ENCODE results near the gene MAGEF1.

The MAGEF1 gene

GRCh38 chr3:184688882-184689271, 23.0 kb downstream of the MAGEF1 start:
- no peak for TF ChIP-seq CTCF (IDR thresholded peaks at IDR 0.05)

GRCh38 chr3:184688251-184688881, 23.5 kb downstream of the MAGEF1 start:
- no peak for TF ChIP-seq CTCF (IDR thresholded peaks at IDR 0.05)

- TF ChIP-seq CTCF (IDR thresholded peaks at IDR 0.05), result no peak
These were observed 24.4 kb downstream of the MAGEF1 start for GRCh38 chr3:184687363-184688015.

GRCh38 chr3:184685646-184686045, 26.2 kb downstream of the MAGEF1 start:
- TF ChIP-seq CTCF (IDR thresholded peaks at IDR 0.05), result no peak

- TF ChIP-seq CTCF (IDR thresholded peaks at IDR 0.05), result no peak
These were observed 26.8 kb downstream of the MAGEF1 start for GRCh38 chr3:184685055-184685454.

GRCh38 chr3:184683900-184684560, 27.8 kb downstream of the MAGEF1 start:
- TF ChIP-seq CTCF (IDR thresholded peaks at IDR 0.05), result no peak

- no peak for TF ChIP-seq CTCF (IDR thresholded peaks at IDR 0.05)
These were observed 28.6 kb downstream of the MAGEF1 start for GRCh38 chr3:184683234-184683633.
